GM12892 (cell line): Measurements from ENCODE around the gene TAF1A.

Source experiments
- POLR2A ChIP-seq: IDR thresholded peaks from 2 replicates; pipeline ENCODE4 v1.6.1; 2011; ENCODE audit warnings: low read depth, low read length, control low read depth
- POLR2AphosphoS5 ChIP-seq: IDR thresholded peaks from 2 replicates; pipeline ENCODE4 v1.6.1; 2011; ENCODE audit warnings: low read depth, low read length, control low read depth

DNA sequence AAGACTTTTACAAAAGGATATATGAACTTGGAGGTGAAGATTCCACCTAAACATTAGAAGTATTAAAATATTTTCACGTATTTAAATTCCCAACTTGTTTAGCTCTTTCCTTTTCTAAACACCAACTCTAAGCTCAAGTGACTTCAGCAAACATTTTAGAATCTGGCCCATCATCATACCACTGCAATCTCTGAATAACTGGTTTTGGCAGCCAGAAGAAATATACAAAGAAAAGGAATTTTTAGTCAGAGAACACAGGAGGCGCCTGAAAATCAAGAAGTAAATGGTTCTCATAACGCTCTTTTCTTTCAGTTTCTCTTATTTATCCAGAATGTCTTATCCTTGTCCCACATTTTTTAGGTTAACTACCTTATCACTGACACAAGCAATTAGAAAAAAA is 10.4 kb downstream of the TAF1A start:
- TF ChIP-seq POLR2A (no peak), POLR2AphosphoS5 (no peak)
